KOPT-K1 (cell line): ENCODE results near the gene ANXA6.
"Not testable (repeated sequence)": the region's sequence is repeated elsewhere in the genome, so short reads cannot be mapped to it uniquely, and the experiment has no call there.

Source experiments
- H3K27ac ChIP-seq: fragments of 200-600 bp; sonication (generic); 2 replicates; pipeline ENCODE4 v1.5.1; 2016; ENCODE audit warnings: antibody characterized with exemption, mild to moderate bottlenecking, low read depth, low read length; ENCODE audit not compliant: poor library complexity, severe bottlenecking
- H3K36me3 ChIP-seq: fragments of 200-600 bp; sonication (generic); 2 replicates; pipeline ENCODE4 v1.5.1; 2017; ENCODE audit warnings: antibody characterized with exemption, mild to moderate bottlenecking, low read length, moderate library complexity; ENCODE audit not compliant: insufficient read depth
- H3K9me3 ChIP-seq: fragments of 200-600 bp; sonication (generic); 2 replicates; pipeline ENCODE4 v1.5.1; 2017; ENCODE audit warnings: antibody characterized with exemption, low read length, mild to moderate bottlenecking; ENCODE audit not compliant: insufficient read depth, poor library complexity, severe bottlenecking

The ANXA6 gene

DNA sequence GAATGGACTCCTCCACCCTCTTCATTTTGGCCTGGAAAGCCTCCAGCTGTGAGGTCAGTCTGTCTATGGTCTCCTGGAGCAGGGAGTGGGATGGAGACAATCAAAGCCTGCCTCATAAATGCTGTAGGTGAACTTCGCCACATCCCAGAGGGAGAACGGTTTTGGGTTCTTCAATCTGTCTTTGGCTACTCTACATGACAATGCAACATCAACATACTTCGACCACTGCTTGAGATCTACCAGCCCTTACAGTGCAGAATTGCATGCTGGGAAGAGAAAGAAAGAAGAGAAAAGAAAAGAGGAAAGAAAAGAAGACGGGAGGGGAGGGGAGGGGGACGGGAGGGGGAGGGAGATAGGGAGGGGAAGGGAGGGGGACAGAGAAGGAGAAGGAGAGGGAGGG lies 28.5 kb upstream of the ANXA6 start:
- Histone ChIP-seq H3K9me3 (peaks cover 25% of the 10 kb centered on the region), H3K27ac (no peak overlapping the region), H3K36me3 (peaks cover 77% of the 10 kb centered on the region)

DNA sequence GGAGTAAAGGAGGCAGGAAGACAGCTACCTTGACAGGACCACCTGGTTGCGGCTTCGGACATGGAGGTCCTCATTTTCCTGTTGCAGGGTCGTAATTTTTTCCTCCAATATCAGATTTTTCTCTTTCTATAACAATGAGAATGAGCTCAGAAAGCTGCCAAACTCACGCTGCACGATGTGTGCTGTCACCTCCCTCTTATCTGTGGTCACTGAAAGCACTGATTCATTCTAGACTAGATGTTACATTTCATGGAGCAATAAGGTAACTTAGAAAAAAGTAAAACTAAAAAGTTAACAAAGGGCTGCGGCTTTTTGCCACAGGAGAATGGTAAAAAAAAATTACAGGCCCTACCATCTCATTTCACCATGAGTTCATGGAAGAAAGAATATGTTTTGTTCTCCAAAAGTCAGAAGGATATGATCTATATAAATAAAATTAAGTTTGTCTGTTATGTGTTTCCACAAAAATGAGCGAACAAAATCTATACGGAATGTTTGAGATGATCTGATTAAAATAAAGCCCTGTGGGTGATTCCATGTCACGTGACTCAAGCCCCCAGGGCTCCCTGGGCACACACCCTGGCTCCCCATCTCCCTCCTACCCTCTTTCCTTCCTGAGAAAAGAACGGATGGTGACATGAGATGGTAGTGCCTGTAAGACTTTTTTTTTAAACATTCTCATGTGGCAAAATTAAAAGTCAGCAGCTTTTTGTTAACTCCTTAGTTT lies 26.9 kb upstream of the ANXA6 start:
- peaks cover 71% of the 10 kb centered on the region for H3K36me3 ChIP-seq
- peaks cover 10% of the 10 kb centered on the region for H3K9me3 ChIP-seq
- no peak overlapping the region for H3K27ac ChIP-seq

DNA sequence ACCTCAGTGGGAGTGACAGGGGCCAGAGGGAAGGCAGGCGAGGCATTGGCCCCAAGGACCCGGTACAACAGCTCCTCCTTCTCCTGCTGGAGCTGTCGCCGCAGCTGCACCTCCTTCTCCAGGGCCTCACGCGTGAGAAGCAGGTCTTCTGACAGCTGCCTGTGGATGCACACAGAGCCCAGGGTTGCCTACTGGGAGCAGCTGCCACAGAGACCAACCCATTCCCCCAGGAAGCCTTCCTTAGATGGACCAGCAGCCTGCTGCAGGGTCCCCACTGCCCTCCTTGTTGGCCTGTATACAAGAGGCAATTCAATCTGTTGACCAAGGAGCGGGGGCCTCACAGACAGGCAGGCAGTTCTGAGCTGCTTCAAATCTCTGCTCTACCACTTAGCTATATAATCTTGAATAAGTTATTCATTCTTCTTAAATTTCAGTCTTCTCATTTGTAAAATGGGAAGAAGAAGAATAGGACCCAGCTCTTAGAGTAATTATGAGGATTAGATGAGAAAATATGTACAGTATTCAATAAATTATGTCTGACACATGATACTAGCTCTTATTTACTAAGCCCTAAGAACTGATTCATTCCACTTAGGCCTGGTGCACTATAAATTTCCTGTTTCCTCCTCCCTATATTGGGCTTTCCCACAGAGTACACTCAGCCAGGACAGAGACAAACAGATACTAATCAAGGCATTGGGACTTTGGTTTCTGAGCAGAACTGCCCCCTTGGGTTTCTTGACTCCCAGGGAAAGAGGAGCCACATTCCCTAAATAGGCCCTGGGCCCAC lies 26.1 kb upstream of the ANXA6 start:
- peaks cover 1% of the 10 kb centered on the region for H3K9me3 ChIP-seq
- peaks cover 74% of the 10 kb centered on the region for H3K36me3 ChIP-seq
- H3K27ac ChIP-seq = no peak overlapping the region

DNA sequence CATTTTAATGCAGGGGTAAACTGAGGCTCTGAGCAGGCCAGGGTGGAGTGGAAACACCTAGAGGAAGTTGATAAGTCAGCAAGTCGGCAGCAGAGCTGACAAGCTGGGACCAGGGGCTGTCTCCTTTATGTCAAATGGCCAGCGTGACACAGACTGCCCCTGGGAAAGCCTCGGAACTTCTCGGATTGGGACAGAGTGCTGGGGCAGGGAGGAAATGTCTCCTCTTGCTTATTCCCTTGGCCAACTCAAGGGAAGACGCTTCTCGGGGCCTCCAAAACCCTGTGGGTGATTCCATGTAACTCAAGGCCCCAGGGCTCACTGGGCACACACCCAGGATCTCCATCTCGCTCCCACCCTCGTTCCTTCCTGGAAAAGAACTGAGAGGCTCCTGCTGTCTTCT lies 25.4 kb upstream of the ANXA6 start:
- H3K36me3 ChIP-seq = peaks cover 74% of the 10 kb centered on the region
- no peak overlapping the region for H3K27ac ChIP-seq
- H3K9me3 ChIP-seq = no peaks in the 10 kb centered on the region

DNA sequence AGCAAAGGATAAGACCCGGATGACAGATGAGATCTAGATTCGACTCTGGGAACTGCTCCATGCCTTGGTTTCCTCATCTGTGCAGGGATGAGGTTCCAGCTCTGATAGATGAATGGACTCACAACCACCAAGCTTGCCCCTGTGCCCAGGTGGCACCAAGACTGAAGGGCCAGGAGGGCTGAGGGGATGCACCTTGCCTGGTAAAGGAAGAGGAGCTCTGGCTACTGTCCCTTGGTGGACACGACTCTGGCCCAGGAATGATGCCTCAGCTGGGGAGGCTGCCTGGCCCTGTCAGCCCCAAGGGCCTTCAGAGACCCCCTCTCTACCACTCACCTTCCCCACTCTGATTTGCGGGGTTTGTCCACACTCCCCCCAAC lies 24.9 kb upstream of the ANXA6 start:
- Histone ChIP-seq H3K36me3 (peaks cover 69% of the 10 kb centered on the region), H3K9me3 (no peaks in the 10 kb centered on the region), H3K27ac (no peak overlapping the region)

DNA sequence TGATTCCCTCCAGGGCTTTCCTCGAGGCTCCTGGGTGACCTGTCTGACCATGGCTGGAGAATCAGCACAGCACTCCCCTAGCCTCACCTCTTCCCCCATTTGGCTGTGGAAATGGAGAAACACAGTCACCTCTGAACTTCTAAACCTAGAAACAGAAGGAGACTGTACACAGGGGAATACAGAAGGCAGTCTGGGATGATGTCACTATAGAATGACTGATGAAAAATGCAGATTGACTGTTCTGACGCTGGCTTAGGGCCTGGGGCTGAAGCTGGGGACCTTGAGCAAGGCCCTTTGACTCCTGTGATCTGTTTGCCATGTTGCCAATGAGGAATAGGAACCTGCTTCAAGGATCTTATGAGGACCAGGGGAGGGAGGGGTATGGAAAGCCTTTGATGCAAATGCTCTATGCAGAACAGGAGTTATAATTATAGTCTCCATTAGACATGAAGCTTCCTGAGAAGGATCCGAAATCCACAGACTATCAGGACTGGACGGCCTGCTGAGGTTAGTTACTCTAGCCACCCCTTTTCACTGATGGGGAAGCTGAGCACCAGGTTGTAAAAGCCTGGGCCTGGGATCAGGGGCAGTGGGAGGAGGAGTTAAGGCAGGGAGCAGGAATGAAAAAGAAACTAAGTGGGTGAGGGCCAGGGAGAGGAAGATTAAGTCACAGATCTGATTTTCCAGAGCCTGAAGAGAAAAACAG lies 24.4 kb upstream of the ANXA6 start:
- H3K9me3 ChIP-seq = no peaks in the 10 kb centered on the region
- no peak overlapping the region for H3K27ac ChIP-seq
- H3K36me3 ChIP-seq = peaks cover 65% of the 10 kb centered on the region

DNA sequence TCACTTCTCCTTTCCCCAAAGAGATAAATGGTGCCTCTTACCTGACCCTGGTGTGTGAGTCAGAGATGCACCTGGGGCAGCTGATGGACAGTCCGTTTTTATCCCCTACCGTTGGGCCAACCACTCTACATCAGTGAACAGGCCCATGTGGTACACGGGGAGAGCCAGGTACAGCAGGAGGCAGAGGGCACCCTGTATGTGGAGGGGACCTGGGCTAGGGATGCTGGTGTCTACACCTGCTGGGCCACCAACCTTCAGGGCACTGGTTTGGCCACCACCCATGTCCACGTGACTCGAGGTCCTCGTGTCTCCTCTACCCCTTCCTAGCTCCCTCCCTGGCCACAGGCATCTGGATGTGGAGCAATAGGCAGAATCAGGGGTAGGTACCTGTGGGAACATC lies 22.7 kb upstream of the ANXA6 start:
- Histone ChIP-seq H3K36me3 (peaks cover 51% of the 10 kb centered on the region), H3K9me3 (no peaks in the 10 kb centered on the region), H3K27ac (no peak overlapping the region)

DNA sequence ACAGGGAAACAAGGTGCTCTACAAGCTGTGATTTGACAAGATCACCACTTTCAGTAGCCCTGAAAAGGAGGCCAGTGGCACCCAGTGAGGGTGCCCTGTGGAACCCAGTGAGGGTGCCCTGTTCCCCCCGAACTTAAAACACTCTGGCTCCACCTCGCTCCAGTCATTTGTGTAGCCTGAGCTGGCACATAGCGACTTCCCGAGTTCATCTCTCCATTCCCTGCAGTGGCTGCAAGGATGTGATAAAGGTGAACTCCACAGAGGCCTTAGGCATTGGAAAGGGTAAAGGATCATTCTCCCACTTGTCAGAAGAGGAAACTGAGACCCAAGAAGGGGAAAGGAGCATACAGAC lies 21.9 kb upstream of the ANXA6 start:
- Histone ChIP-seq H3K9me3 (no peaks in the 10 kb centered on the region), H3K36me3 (peaks cover 43% of the 10 kb centered on the region), H3K27ac (no peak overlapping the region)

DNA sequence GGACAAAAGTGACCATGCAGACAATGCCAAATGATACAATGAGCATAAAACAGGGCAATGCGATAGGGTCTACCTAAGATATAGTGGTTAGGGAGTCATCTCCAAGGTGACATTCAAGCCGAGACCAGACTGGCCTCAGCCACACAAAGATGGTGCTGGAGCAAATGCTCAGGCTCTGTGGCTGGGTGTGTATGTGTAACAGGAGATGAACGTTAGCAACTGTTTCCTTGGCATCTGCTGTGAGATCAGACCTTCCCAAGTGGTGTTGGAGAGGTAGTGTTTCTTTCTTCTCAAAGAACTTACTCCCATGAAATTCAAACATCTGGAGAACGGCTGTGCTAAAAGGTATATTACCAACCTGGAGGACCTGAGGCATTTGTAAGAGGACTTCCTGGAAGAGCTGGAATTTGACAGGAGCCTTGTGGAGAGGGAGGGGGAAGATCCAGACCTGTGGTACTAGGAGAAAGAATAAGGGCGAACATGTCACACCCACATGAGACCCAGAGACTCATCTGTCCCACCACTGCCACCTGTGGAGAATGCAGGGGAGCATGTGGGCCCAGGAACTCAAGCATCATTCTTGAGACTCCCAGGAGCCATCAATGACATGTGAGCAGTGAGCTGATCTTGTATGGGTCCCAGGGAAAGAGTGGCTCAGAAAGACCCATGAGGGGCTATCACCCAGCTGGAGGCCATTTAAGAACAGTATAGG lies 21.4 kb upstream of the ANXA6 start:
- Histone ChIP-seq H3K27ac (no peak overlapping the region), H3K36me3 (peaks cover 37% of the 10 kb centered on the region), H3K9me3 (no peaks in the 10 kb centered on the region)

DNA sequence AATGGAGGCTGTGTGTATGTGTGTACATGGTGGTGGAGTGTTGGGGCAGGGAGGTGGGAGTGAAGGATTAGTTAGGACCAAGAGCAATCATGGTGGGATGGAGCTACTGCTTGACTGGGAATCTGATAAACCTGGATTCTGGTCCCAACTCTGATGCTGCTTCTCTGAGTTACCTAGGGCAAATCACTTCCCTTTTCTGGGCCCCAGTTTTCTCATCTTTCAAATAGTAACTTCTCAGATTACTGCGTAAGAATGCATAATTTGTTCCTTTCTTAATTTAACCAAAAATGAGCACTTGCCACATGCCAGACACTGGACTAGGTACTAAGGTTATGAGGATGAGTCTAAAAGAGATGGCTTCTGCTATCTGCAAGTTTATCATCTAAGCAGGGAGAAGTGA lies 20.8 kb upstream of the ANXA6 start:
- H3K36me3 ChIP-seq = peaks cover 32% of the 10 kb centered on the region
- H3K9me3 ChIP-seq = no peaks in the 10 kb centered on the region
- no peak overlapping the region for H3K27ac ChIP-seq

DNA sequence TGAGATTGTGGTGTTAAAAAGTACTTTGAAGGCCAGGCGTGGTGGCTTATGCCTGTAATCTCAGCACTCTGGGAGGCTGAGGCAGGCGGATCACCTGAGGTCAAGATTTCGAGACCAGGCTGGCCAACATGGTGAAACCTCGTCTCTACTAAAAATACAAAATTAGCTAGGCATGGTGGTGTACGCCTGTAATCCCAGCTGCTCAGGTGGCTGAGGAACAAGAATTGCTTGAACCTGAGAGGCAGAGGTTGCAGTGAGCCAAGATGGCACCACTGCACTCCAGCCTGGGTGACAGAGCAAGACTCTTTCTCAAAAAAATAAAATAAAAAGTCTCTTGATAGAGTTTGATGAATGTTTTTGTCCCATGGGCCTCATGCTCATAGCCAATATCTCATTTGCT lies 18.7 kb upstream of the ANXA6 start:
- not testable (repeated sequence) for H3K27ac ChIP-seq, H3K9me3 ChIP-seq
- H3K36me3 ChIP-seq = peaks cover 11% of the 10 kb centered on the region; the same call in 1 of the 2 replicates

DNA sequence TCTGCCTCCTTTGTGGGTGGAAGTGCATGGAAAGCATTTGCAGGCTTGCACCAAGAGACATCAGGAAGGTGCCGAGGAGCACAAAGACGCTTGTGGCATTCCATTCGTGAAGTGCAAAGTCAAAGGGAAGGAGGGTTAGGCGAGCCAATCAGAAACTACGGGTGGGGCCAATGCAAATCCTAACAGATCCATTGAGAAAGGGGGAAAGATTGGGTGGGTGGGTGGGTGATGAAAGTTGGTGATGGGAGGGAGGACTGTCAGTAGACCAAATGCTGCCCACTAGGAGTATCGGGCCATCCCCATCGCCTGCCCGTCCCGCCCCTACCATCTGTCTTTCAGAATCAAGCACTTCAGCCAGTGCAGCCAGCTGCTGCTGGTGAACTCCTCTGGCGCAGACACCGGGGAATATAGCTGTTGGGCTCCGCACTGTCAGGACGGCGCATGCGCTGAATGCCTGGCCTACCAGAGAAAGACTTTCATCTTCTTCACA lies 17.1 kb upstream of the ANXA6 start:
- Histone ChIP-seq H3K36me3 (0 out of 2 replicates have a peak, but pooled peaks cover 7% of the 10 kb centered on the region), H3K27ac (no peak overlapping the region), H3K9me3 (no peaks in the 10 kb centered on the region)

DNA sequence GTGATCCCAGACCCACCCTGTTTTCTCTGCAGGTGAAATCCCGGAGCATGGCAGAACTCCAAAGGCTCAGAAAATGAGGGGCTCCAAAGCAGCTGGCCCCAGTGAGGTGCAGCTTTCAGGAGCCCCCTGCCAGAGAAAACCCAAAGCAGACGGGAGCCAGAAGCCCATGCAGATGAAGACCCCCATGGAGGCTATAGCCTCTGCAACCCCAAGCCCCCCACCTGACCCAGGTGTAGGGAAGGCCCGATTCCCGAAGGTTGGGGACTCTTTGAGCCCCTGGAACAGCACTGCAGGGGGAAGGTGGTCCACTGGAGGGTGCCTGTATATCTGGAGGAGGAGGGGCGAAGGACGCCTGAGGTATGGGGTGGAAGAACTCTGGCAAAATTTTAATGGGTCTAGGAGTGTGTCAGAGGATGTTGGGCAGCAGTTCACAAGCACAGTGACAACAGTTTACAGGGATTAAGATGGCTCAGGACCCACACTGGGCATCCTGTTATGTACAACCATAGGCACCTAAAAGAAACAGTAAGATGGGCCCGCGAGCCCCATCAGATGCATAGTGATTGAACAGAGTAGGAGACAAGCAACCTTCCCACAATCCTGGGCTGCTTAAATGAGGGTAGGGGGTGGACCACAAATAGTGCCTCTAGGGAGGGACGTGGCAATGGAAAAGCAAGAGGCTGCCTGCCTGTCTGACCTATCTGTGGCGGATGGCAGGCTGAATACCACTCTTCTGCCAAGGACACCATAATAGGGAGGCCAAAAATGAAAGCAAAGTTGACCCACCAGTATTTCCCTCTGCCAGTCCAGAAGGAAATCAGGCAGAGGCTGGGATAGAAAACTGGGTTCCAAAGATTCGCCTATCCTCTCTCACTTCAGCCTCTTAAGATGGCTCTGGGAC lies 16.4 kb upstream of the ANXA6 start:
- H3K27ac ChIP-seq = no peak overlapping the region

DNA sequence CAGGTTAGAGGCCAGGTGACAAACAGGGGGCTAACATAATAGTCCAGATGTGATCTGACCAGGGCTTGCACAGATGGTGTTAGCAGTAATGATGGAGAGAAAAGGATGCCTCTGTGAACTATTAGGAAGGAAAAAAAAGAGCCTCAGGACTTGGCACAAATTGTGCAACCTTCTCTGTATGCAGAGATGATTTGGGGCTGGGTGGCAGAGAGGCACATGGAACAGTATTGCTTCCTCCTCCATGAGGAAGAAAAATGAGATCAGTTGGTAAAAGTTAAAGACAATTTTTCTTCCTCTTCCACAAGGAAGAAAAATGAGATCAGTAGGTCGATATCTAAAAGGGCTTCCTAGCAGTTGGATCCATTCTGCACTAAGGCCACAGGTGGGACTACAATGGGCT lies 13.9 kb upstream of the ANXA6 start:
- Histone ChIP-seq H3K27ac (no peak overlapping the region), H3K9me3 (no peaks in the 10 kb centered on the region), H3K36me3 (no peaks in the 10 kb centered on the region)

More for the DNA sequence above, 16.4 kb upstream of the ANXA6 start:
- H3K9me3 ChIP-seq = no peaks in the 10 kb centered on the region
- 0 out of 2 replicates have a peak, but pooled peaks cover 4% of the 10 kb centered on the region for H3K36me3 ChIP-seq
